Measurements from ENCODE around the gene SART1. TPM values are rescaled to one million over a fixed set of nuclear protein-coding genes. Genes with fewer than 3 reads are reported as not detected.

The SART1 gene
- total RNA-seq, 2 donors from 2014 or later = 72.9 to 107 TPM

GRCh38 chr11:65962141-65962564, 619 bp downstream of the SART1 start:
- Mint-ChIP-seq H3K4me1 (ENCODE audit: low read depth in 2 of 2) (peaks cover 27 to 35% of the 10 kb centered on the region in 2 donors), H3K4me3 (peak overlapping the region; percentile 89), H3K27ac (peak overlapping the region; percentile 84 to 96), H3K27me3 (no peaks in the 10 kb centered on the region), H3K9me3 (no peaks in the 10 kb centered on the region), H3K36me3 (peaks cover 23% of the 10 kb centered on the region)
- no peak for DNase-seq (ENCODE audit: low spot score)
- ATAC-seq = no peak

DNA sequence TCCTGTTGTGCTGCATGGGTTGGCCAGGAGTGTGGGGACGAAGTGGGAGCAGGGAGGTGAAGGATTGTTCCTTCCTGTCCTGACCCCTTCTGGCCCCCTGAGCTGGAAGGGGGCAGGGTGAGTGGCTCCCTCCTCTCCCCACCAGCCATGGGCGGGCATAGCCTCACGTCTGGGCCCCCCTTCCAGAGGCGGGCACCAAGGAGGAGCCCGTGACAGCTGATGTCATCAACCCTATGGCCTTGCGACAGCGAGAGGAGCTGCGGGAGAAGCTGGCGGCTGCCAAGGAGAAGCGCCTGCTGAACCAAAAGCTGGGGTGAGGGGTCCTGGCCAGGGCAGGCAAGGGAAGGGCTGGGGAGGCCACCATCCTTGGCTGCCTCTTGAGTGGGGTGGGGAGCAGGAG, 3.4 kb downstream of the SART1 start:
- no peak overlapping the region for H3K4me3 Mint-ChIP-seq
- H3K27me3 Mint-ChIP-seq = no peaks in the 10 kb centered on the region
- H3K4me1 Mint-ChIP-seq (ENCODE audit: low read depth in 2 of 2) = peaks cover 35 to 38% of the 10 kb centered on the region in 2 donors
- H3K27ac Mint-ChIP-seq = no peak overlapping the region
- no peaks in the 10 kb centered on the region for H3K9me3 Mint-ChIP-seq
- H3K36me3 Mint-ChIP-seq = peaks cover 36% of the 10 kb centered on the region
- ATAC-seq = no peak
- DNase-seq (ENCODE audit: low spot score) = no peak

DNA sequence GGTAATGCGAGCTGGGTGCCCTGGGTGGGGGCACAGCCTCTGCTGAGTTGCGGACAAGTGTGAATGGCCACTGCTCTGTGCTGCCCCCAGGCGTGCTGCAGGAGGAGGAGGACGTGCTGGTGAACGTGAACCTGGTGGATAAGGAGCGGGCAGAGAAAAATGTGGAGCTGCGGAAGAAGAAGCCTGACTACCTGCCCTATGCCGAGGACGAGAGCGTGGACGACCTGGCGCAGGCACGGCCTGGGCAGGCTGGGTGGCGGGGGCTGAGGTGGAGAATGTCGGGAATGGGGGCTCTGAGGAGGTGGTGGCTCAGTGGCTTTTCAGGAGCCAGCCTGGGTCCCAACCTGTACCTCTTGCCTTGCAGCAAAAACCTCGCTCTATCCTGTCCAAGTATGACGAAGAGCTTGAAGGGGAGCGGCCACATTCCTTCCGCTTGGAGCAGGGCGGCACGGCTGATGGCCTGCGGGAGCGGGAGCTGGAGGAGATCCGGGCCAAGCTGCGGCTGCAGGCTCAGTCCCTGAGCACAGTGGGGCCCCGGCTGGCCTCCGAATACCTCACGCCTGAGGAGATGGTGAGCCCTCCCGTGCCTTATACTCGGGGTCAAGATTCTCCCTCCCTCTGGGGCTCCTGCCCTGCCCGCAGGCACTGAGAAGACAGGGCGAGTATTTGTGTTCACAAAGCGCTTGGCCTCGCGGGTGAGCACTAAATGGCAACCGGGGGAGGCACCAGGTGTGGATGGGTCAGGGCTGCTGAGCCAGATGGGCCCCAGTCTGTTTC, 4.6 kb downstream of the SART1 start:
- Mint-ChIP-seq H3K9me3 (no peaks in the 10 kb centered on the region), H3K36me3 (peaks cover 42% of the 10 kb centered on the region), H3K4me1 (ENCODE audit: low read depth in 2 of 2) (peaks cover 37 to 42% of the 10 kb centered on the region in 2 donors), H3K27ac (no peak overlapping the region), H3K27me3 (no peaks in the 10 kb centered on the region), H3K4me3 (no peak overlapping the region)
- ATAC-seq (no peak), DNase-seq (ENCODE audit: low spot score) (no peak)

- Mint-ChIP-seq H3K27ac (no peak overlapping the region), H3K27me3 (no peaks in the 10 kb centered on the region), H3K4me1 (ENCODE audit: low read depth in 2 of 2) (peaks cover 29 to 34% of the 10 kb centered on the region in 2 donors), H3K36me3 (peaks cover 33% of the 10 kb centered on the region), H3K9me3 (no peaks in the 10 kb centered on the region), H3K4me3 (no peak overlapping the region)
- no peak for DNase-seq (ENCODE audit: low spot score)
- ATAC-seq = no peak
Observed at GRCh38 chr11:65967329-65967934, 5.9 kb downstream of the SART1 start.

GRCh38 chr11:65968600-65969482, 7.3 kb downstream of the SART1 start:
- Mint-ChIP-seq H3K4me3 (no peak overlapping the region), H3K27ac (no peak overlapping the region), H3K27me3 (no peaks in the 10 kb centered on the region), H3K4me1 (ENCODE audit: low read depth in 2 of 2) (peaks cover 21 to 29% of the 10 kb centered on the region in 2 donors), H3K36me3 (peaks cover 32% of the 10 kb centered on the region), H3K9me3 (no peaks in the 10 kb centered on the region)
- DNase-seq (ENCODE audit: low spot score) = no peak
- ATAC-seq = no peak

DNA sequence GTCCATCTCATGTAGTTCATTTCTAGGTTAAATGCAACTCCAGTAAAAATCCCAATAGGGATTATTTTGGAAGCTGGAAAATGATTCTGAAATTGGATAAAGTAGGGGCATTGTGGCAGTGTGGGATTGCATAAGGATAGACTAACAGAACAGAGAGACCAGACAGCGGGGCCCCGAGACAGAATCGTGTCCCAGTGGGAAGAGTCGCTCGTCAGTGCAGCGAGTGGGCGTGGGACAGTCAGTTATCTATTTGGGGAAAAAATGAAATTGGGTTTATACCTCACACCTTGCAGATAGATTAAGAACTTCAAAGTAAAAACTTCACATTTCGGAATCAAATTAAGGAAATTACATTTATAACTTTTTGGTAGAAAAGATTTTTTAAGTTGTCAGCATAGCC, 10.6 kb downstream of the SART1 start:
- H3K27ac Mint-ChIP-seq = no peak overlapping the region
- no peak overlapping the region for H3K4me3 Mint-ChIP-seq
- no peaks in the 10 kb centered on the region for H3K9me3 Mint-ChIP-seq
- DNase-seq (ENCODE audit: low spot score) (no peak), ATAC-seq (no peak)
- no peaks in the 10 kb centered on the region for H3K27me3 Mint-ChIP-seq
- H3K4me1 Mint-ChIP-seq (ENCODE audit: low read depth in 2 of 2) = peaks cover 31 to 34% of the 10 kb centered on the region in 2 donors
- peaks cover 26% of the 10 kb centered on the region for H3K36me3 Mint-ChIP-seq

- no peak overlapping the region for H3K4me3 Mint-ChIP-seq
- no peak for DNase-seq (ENCODE audit: low spot score)
- no peaks in the 10 kb centered on the region for H3K27me3 Mint-ChIP-seq
- no peaks in the 10 kb centered on the region for H3K9me3 Mint-ChIP-seq
- ATAC-seq = no peak
- H3K4me1 Mint-ChIP-seq (ENCODE audit: low read depth in 2 of 2) = peaks cover 25 to 33% of the 10 kb centered on the region in 2 donors
- H3K27ac Mint-ChIP-seq = no peak overlapping the region
- H3K36me3 Mint-ChIP-seq = peaks cover 18% of the 10 kb centered on the region
Observed at GRCh38 chr11:65973439-65974110, 12.0 kb downstream of the SART1 start.

DNA sequence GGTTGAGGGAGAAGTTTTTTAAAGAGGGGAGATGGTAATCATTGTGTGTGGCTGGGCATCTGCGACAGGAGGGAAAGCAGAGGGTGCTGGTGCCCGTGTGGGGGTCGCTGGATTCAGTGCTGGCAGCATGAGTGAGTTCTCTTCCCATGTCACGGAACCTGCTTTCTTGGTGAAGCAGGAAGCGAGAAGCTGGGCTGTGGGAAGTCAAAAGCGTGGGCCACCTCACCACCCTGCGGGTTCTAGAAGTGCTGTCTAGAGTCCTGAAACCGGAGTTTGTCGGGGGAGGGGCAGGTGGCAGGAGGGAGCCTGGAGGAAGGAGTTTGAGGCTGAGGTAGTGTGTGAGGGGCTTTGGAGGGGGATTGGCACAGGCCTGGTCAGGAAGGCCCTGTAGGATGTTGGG, 14.2 kb downstream of the SART1 start:
- DNase-seq (ENCODE audit: low spot score) = no peak
- H3K27ac Mint-ChIP-seq = peak overlapping the region in 1 of 2 donors; percentile 67
- ATAC-seq = no peak
- peaks cover 18 to 22% of the 10 kb centered on the region in 2 donors for H3K4me1 Mint-ChIP-seq (ENCODE audit: low read depth in 2 of 2)
- H3K4me3 Mint-ChIP-seq = no peak overlapping the region
- peaks cover 8% of the 10 kb centered on the region for H3K36me3 Mint-ChIP-seq
- H3K27me3 Mint-ChIP-seq = no peaks in the 10 kb centered on the region
- no peaks in the 10 kb centered on the region for H3K9me3 Mint-ChIP-seq

- ATAC-seq (no peak), DNase-seq (ENCODE audit: low spot score) (no peak)
- Mint-ChIP-seq H3K9me3 (no peaks in the 10 kb centered on the region), H3K27ac (peak overlapping the region in 1 of 2 donors; percentile 67), H3K4me3 (no peak overlapping the region), H3K27me3 (no peaks in the 10 kb centered on the region), H3K4me1 (ENCODE audit: low read depth in 2 of 2) (peaks cover 18 to 22% of the 10 kb centered on the region in 2 donors), H3K36me3 (peaks cover 8% of the 10 kb centered on the region)
Observed at GRCh38 chr11:65976216-65977176, 15.0 kb downstream of the SART1 start.

DNA sequence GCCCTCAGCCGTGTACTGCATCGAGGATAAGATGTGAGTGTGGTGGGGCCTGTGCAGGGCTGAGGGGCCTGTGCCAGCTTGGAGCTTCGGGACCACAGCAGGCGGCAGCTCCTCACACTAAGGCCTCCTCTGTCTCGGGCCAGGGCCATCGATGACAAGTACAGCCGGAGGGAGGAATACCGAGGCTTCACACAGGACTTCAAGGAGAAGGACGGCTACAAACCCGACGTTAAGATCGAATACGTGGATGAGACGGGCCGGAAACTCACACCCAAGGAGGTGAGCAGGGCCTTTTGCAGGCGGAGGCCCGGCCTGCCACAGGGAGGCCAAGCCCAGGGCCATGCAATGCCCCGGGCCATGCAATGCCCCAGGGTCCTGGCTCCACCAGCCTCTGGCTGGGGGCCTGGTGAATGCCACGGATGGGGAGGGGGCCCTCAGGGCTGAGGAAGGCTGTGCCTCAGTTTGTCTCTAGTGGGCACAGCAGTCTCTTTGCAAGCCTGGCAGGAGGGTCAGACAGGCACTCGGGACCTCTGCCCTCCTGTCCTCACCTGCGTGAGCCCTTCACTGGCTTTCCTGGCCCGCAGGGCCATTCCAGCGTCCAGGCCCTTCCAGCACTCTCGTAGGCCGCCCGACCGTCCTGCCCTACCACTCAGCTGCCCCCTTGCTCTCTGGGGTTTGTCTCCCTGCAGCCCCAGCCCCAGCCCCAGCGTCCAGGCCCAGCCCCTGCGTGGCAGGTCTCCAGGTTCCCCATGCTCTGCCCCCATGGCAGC, 16.3 kb downstream of the SART1 start:
- peaks cover 18 to 22% of the 10 kb centered on the region in 2 donors for H3K4me1 Mint-ChIP-seq (ENCODE audit: low read depth in 2 of 2)
- DNase-seq (ENCODE audit: low spot score) (no peak), ATAC-seq (no peak)
- H3K9me3 Mint-ChIP-seq = no peaks in the 10 kb centered on the region
- no peak overlapping the region for H3K27ac Mint-ChIP-seq
- no peak overlapping the region for H3K4me3 Mint-ChIP-seq
- H3K36me3 Mint-ChIP-seq = peaks cover 7% of the 10 kb centered on the region
- no peaks in the 10 kb centered on the region for H3K27me3 Mint-ChIP-seq

DNA sequence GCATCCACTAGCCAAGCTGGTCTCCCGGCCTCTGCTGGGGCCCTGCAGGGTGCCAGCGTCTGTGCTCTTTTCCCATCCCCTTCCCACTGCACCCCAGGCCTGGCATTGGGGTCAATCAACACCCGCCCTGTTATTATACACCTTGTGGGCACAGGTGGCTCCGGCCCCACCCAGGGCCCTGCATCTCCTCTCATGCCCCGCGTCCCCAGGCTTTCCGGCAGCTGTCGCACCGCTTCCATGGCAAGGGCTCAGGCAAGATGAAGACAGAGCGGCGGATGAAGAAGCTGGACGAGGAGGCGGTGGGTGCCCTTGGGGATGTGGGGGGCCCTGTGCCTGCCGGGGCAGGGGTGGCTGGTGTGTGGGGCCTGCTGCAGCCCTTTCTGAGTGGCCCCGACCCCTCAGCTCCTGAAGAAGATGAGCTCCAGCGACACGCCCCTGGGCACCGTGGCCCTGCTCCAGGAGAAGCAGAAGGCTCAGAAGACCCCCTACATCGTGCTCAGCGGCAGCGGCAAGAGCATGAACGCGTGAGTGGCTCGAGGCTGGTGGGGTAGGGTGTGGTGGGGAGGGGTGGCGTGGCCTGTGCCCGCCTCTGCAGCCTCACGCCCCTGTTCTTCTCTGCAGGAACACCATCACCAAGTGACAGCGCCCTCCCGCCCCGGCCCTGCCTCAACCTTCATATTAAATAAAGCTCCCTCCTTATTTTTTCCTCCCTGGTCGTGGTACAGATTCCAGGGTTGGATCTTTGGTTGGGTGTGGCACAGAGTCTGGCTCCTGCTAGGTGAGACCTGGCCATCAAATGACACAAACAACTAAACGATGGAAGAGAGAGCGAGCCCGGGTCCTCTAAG, 17.1 kb downstream of the SART1 start:
- Mint-ChIP-seq H3K27me3 (no peaks in the 10 kb centered on the region), H3K9me3 (no peaks in the 10 kb centered on the region), H3K36me3 (no peaks in the 10 kb centered on the region), H3K27ac (no peak overlapping the region), H3K4me3 (no peak overlapping the region), H3K4me1 (ENCODE audit: low read depth in 2 of 2) (peaks cover 12 to 15% of the 10 kb centered on the region in 2 donors)
- no peak for DNase-seq (ENCODE audit: low spot score)
- no peak for ATAC-seq

All from natural killer cell treated with Interleukin-12 subunit alpha and Interleukin-12 subunit beta and Interleukin-15 and Interleukin-18, amount 100 ng/mL, for 72 hours (primary cell).